Stimulated activated CD8-positive, alpha-beta memory T cell treated with anti-CD3 and anti-CD28 coated beads, Interleukin-2, amount 100 ng/mL, for 1 hour (primary cell): Measurements from ENCODE around the gene ADD3.

Experiments used
- DNase-seq, 2 donors: peaks; one replicate each; pipeline ENCODE4 v3.0.0-alpha.2; 2020; ENCODE audit warnings: low read depth in 2 of 2

The ADD3 gene

DNA sequence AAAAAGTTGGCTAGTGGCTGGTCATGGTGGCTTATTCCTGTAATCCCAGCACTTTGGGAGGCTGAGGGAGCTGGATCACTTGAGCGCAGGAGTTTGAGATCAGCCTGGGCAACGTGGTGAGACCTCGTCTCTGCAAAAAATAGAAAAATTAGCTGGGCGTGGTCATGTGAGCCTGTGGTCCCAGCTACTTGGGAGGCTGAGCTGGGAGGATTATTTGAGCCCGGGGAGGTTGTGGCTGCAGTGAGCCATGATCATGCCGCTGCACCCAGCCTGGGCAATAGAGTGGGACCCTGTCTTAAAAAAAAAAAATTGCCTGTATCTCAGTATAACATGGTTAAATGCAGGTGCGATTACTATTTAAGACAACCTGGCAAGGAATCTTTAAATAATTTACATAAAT is 61.0 kb downstream of the ADD3 start:
- DNase-seq: no peak

DNA sequence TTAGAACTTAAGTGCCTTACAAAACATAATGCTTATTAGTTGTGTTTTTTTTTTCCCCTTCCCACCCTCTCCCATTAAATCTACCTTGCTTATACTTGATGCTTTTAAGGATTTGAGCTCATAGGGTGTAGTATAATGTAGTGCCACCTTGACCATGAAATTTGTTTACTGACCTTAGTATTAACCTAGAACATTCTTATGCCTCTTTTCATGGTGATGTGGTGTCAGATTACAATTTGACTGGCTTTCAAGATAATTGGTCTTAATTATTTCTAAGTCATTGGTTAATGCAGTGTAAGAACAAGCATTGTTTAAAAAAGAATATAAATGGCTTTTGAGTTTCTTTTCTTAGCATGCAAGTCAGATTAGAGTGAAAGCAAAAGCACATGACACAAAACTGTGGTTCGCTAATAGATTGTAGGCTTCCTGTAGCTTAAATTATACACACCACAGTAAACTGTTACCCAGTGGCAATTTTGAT is 61.8 kb downstream of the ADD3 start:
- no peak for DNase-seq

DNA sequence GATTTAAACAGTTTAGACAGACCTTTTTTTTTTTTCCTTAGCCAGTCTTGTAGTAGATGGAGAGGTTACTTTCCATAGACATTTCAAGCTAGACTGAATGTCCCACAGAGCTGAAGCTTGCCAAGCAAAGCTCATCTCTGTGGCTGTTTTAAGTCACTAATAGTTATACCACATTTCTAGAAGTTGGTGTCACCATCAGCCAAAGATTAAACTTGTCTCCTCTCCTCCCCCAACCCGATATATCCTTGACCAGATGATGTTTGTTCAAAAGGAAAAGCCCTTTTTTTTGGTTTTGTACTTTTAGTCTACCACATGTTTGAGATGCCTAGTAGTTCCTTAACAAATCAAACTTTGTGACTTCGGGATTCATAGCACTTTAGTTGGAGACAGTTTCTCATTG is 66.1 kb downstream of the ADD3 start:
- no peak for DNase-seq

DNA sequence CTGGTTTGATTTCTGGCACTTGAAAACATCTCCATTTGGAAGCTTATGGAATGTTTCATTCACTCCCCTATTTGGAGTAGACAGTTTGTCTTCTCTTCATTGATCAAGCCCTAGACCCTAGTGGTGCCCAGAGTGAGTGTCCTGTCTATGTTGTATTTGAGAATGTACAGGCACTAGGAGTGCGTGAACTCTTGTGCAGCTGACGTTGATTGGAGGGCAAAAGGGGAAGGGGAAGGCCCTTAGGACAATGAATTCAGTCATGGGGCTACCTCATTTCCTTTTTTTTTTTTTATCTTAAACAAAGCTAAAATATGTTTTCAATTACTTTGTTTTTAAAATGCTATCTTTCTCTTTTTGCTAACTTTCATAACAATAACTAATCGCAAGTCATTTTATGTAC is 66.5 kb downstream of the ADD3 start:
- no peak for DNase-seq

DNA sequence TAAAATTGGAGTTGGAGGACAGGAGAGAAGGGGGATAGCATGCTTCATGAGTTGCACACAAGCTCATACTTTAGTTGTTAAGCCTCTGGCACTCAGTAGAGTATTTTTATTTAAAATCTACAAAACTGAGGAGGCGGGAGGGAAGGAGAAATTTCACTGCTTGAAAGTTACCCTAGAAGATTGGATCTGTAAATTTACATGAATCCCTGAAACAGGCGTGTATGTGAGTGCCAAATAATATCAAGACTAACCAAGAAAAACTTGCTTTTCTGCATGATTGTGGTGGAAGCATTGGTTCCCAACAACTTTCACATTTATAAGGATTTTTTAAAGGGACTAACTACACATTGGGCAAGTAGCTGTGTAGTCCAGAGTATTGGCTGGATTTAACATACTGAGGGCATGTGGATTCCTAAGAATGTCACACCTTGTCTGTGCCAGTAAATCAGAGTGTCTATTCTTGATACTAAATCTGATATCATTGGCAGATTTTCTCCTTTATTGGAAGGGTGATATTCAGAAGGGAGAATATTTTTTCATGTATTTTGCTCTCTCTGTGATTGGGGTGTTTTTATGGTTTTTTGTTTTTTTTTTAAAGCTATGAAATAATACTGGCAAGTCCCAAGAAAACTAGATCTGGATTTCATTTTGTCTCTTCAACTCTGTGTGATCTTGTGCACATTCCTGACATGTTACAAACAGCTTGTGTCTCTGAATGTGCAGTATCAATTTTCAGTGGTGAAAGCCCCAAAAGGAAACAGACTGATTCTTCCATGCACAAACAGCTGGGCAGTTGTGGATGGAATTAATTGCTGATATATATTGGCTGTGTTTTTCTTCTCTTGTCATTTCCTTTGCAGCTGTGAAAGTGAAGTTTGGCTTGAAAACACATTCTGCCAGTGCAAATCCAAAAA is 67.2 kb downstream of the ADD3 start:
- DNase-seq: no peak

DNA sequence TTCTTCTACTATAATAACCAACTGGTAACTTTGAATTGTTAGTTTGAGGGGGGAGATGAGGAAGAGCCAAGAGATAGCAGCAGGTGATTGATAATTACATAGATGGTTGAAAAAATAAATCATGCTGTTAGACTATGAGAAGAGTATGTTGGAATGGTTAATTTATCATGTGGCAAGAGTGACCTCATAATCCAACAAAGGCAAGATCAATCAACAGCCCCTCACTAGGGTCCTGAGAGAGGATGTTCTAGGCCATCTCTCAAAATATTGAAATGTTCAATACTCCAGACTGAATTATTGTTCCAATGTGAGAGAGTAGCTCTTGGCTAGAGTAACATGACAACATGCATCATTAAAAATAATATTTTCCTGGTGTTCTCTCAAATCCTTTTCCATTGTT is 67.9 kb downstream of the ADD3 start:
- no peak for DNase-seq

DNA sequence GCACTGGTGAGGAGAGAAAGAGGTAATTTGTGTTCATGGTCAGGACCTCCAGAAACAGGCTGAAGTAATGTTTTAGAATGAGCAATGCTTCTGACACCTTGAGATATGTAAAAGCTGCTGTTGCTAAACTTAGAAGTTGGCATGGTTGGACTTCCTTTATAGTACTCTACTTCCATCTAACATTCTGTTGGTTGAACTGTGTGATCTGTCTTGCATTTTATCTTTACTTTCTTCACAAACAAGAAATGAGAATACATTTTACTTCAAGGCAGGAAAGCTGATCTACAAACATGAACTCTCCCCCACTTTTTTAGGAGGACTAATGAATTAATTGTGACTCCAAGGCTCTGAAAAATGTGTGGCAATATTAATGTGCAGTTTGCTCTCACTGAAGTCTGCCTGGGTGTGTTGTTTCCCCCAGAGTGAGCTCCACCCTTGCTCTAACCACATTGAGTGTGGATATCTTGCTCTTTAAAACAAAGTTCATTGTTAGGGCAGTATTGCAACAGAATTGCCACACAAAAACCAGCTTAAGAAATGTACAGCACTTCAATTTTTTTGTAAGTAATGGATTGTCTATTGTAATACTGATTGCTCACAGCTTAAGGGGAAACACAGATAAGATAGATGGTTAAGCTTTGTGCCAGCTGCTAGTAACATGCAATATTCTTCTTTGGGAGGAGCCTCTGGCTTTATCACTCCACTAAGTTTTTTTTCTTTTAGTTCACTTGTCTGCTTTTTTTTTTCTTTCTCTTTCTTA is 69.0 kb downstream of the ADD3 start:
- no peak for DNase-seq

DNA sequence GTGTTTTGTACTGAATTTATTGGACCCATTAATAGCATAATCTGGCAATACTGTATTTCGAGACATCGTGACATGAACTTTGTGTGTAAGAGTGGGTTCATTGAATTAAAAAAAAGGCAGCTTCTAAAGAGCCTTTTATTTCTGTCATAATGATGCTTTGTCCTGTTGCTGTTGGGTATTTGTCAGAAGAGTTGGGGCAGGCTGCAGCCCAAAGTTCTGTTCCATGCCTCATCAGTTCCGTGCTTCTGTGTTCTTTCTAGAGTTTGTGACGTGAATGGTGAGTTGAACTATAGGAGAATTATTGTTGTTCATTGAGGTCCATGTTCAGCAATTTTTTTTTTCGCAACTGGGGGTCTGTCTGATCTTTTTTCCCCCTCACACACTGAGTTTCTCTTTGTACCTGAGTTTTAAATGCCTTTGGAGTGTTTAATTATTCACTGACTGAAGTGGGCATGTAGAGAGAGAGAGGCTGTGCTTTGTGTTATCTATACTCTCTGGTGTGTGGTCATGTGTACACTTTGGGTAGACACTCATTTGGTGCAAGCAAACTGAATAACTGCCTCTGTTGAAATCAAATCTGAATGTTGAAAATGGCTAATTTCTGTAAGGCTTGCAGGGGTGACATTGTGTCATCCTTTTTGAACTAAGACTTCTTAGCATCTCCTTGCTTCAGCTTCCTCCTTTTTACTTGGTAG is 69.8 kb downstream of the ADD3 start:
- no peak for DNase-seq

DNA sequence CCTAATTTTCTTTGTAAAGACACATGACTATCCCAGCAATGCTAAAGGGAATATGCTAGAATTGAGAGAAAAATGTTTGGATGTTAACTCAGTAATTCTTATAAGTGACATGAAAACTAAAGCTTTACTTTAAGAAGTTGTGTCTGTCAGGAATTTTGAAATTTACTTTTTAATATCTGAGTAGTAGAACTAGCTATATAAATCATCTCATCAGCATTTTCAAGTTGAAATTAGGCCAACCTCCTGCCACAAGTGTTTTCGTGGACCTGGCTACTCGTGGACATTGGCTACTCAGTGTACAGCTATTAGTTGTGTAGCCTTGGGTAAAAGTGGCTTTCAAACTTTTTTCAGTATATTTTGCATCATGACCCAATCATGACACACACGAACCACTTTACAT is 70.5 kb downstream of the ADD3 start:
- DNase-seq: no peak

DNA sequence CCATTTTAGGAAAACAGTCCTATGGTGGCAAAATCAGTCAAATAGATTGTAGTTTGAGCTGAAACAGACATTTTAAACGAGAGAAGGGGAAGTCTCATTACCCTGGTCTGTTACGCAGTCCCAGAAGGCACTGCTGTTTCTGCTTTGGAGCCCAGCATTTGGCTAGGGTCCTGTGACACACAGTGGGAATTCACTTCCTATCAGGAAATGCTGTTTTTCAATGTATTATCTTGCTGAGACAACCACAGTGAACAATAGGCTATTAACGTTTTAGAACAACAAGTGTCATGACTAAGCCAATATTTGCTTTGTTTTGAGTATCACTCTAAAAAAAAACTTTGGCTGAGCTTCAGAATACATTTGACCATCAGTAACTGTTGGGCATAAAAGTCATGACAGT is 74.1 kb downstream of the ADD3 start:
- DNase-seq: no peak

DNA sequence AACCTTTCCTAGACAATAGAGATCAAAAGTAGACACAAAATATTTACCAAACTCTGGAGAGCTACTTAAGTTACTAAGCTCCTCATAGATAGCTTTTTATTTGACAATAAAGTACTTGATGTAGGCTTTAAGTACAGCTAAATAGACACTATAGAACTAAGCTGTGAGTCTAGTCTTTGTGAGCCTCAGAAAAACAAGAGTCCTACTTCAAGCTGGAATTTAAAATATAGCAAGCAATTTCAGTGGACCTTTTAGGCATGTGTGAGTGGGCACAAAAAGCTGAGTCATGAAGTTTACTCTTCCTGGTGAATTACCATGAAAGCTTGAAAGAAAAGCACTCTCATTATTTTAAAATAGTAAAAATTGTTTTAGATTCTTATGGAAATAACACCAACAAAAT is 76.1 kb downstream of the ADD3 start:
- no peak for DNase-seq

DNA sequence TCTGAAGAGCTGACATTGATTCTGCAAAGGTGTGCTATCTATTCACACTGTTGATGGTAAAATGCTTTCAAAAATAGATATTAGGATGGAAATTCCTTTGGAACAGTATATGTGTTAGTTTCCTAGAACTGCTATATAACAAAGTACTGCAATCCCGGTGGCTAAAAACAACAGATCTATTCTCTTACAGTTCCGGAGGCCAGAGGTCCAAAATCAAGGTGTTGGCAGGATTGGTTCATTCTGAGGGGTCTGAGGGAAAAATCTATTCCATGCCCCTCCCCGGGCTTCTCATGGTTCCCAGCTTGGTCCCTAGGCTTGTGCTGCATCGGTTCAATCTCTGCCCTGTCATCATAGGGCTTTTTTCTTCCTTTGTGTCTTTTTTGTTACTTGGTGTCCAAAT is 79.9 kb downstream of the ADD3 start:
- DNase-seq: no peak

DNA sequence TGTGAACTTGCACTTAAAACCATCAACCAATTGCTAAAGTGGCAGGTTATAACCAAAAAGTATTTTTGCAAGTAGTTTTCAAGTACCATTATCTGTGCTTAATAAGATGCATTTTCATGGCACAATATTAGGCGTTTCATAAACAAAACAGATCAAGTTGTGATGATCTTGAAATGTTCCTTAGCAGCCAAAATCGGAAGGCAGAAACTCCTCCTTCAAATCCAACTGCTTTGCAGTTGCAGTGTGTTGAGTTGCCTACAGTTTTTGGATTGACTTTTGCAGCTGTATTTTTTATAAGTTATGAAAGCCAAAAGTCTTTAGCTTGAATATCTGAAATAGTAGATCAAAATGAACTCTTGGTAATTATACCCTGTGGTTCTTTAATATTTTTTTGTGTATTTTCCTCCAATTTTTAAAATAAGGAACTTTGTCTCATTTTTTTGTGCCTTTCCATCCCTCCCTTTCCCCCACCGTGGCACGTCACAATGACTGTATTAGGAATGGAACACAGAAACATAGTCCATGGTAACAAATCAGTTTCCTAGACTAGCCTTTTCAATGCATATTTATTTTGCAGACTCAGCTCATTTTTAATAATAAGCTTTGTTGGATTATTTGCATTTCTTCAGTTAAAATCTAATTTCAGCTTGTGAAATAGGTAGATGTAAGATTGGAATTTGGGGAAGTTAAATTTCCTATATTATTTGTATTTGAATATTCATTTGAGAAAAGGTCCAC is 80.8 kb downstream of the ADD3 start:
- no peak for DNase-seq

DNA sequence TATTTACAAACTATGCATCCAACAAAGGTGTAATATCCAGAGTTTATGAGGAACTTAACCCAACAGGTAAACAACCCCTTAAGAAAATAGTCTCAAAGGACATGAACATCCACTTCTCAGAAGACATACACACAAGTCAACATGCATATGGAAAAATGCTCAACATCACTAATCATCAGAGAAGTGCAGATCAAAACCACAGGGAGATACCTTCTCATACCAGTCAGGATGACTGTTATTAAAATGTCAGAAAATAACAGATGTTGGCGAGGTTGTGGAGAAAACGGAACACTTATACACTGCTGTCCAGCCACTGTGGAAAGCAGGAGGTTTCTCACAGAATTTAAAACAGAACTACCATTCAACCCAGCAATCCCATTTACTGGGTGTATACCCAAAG is 84.0 kb downstream of the ADD3 start:
- DNase-seq: no peak

DNA sequence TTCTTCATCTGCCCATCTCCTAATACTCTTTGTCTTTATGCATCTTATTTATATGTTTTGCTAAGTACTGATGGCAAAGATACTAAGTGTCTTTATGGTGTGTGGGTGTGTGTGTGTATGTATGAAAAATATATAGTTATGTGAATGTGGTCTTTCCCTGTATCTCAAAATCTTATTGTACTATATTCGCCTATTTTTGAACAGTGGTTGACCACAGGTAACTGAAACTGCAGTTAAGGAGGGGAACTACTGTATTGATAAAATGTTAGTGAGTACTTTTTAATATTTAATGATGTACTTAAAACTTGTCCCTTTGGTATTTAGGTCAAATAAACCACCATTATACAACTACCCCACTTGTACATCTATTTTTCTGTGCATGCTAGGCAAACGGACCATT is 85.9 kb downstream of the ADD3 start:
- no peak for DNase-seq

DNA sequence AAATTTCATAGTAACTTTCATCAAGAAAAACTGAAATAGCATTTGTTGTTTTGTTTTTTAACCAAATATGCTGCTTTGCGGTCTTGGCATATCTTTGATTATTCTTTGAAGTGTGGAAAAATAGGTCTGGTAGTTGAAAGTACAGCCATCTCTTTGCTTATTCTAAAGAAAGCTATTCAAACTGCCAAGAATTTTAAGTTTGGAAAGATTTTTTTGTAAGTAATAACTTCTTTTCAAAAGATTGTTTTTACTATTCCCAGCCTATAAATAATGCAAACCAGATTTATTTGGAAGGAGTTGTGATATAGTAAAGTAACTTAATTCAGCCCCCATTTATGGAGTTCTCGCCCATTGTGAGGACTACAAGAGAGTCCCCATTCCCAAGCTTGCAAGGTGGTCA is 87.0 kb downstream of the ADD3 start:
- DNase-seq: no peak

DNA sequence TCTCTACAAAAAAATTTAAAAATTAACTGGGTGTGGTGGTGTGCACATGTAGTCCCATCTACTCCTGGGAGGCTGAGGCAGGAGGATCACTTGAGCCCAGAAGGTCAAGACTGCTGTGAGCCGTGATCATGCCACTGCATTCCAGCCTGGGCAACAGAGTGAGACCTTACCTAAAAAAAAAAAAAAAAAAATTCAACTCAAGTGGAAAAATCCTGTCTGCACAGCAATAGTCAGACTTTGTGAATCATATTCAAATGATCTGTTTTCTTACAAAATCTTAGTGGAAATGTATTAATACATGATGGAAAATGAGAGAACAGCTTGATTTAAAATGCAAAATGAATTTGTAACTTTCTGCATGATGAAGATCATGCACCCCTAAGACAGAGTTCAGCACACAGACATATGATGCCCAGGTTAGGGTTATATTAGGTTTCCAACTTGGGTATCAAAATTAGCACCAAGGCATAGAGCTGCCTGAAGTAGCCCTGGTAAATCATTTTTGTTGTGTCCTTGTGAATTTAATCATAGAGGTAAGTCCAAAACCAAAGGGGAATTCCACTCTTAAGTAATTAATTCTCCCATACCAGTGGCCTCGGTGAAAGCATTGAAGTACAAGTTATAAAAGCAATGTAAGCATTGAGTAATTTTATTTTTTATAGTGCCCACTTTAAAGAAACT is 93.8 kb downstream of the ADD3 start:
- no peak for DNase-seq

DNA sequence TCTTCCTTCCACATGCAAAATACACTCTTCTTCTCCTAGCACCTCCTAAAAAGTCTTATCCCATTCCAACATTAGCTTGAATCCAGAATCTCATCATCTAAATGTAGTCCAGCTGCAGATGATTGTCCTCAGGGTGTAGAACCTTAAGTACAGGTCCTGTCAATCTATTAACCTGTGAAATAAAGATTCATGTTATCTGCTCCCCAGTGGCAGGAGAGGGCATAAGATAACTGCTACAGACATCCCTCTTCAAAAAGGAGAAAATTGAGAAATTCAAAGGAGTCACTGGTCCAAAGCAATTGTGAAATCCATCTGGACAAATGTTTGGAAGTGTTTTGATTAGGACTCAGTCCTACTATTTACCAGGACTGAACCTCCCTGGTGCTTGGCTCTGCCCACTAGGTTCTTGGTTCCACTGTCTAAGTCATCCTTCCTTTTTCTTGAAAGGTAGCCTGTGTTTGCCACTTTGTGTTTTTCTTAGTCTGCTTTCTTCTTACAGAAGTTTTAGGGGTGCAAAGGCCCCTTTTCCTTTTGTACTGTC is 96.2 kb downstream of the ADD3 start:
- no peak for DNase-seq

DNA sequence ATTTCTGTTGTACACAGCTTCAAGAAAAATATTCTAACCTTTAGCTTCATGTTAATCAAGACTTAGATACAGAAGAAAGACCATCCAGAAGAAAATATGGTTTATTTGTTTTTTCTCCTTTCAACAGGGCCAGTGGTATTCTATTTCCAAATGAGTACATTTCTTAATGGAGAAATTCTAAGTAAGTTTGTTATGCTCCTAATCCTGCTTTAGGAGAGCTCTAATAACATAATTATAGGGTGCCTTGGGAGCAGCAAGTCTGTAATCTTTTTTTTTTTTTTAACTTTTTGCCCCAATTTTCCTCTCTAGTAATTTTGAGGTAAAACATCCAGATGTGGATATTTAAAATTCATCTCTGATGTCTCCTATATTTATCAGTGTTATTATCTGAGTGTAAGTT is 98.1 kb downstream of the ADD3 start:
- DNase-seq: no peak

DNA sequence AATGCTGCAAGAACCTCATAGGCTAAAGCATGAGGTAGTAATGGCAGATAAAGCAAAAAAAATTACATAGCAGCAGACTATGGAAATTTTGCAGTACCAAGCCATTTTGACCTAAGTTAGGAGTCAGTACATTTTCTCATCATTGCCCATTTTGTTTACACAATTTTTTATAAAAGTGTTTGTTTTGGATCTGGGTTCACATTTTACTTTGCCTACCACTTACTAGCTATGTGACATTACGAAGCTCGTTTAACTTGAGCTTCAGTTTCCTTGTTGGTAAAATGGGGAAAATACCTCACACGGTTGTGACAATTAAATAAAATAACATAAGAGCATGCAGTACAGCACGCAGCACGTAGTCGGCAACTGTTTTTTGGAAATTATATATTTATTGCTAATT is 99.6 kb downstream of the ADD3 start:
- no peak for DNase-seq

DNA sequence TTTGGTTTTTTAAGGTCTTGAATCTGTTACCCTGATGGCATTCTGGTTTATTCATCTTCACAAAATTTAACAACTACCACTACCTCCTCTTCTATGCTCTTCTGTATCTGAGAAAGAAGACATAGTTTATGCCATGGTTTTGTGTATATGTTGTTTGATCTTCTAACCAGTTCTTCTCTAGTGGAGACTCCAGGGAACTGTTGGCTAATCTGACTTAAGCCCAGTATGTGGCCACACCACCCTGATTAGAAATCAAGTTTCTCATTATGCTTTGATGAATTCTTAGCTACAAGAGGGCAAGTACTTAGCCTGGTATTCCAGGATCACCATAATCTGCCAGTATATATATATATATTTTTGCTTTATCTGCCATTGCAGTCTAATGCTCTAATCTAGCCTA is 100.1 kb downstream of the ADD3 start:
- no peak for DNase-seq
